IMR-90 (cell line): ENCODE results near the gene PXDC1. TPM values are rescaled to one million over a fixed set of nuclear protein-coding genes. Genes with fewer than 3 reads are reported as not detected.

Source experiments
- ATAC-seq: fragments of 200-7000 bp; cut with Tn5 transposase; 2 replicates; pipeline ENCODE4 v1.9.1; 2020; ENCODE audit warnings: low read depth, mild to moderate bottlenecking, moderate library complexity
- BruUV-seq: library from RNA; stranded (reverse); fragments of 400-500 nt; replicated peaks from 2 replicates; lab custom pipeline; 2021; lab: Mats Ljungman, UMichigan
- CTCF ChIA-PET: fragments of 300-600 bp; formaldehyde crosslinking; extraction: SDS; loops from one replicate; lab custom pipeline; 2021; ENCODE audit warnings: antibody characterized with exemption; lab: Yijun Ruan, JAX
- POLR2A ChIA-PET: fragments of 300-600 bp; sonication (Branson Sonifier 250); formaldehyde crosslinking; loops from one replicate; lab custom pipeline; 2022; ENCODE audit warnings: antibody characterized with exemption; ENCODE audit not compliant: unreplicated experiment; lab: Charles Lee
- DNase-seq: peaks from one replicate; pipeline ENCODE4 v3.0.0; 2013
- H2AFZ ChIP-seq: replicated peaks from 2 replicates; pipeline ENCODE3; 2013; ENCODE audit warnings: low read length, mild to moderate bottlenecking; ENCODE audit not compliant: poor library complexity
- H2AK5ac ChIP-seq: 2 replicates; pipeline ENCODE4 v1.6.1; 2013; ENCODE audit warnings: low read depth, low read length, inconsistent platforms
- H2AK9ac ChIP-seq: replicated peaks from 2 replicates; pipeline ENCODE3; 2013; ENCODE audit warnings: mild to moderate bottlenecking, low read depth, low read length, moderate library complexity; ENCODE audit not compliant: poor library complexity
- H2BK120ac ChIP-seq: 2 replicates; pipeline ENCODE4 v1.6.1; 2013; ENCODE audit warnings: low read depth, low read length, inconsistent platforms
- H2BK15ac ChIP-seq: 3 replicates; pipeline ENCODE4 v1.6.1; 2013; ENCODE audit warnings: low read depth, low read length, inconsistent platforms
- H2BK20ac ChIP-seq: 2 replicates; pipeline ENCODE4 v1.6.1; 2013; ENCODE audit warnings: low read depth, mild to moderate bottlenecking, inconsistent platforms, low read length, moderate library complexity
- H2BK5ac ChIP-seq: 2 replicates; pipeline ENCODE4 v1.6.1; 2013; ENCODE audit warnings: mild to moderate bottlenecking, low read depth, low read length, inconsistent platforms; ENCODE audit not compliant: poor library complexity, severe bottlenecking
- H3K14ac ChIP-seq: replicated peaks from 2 replicates; pipeline ENCODE4 v1.6.1; 2013; ENCODE audit warnings: low read depth, low read length, inconsistent platforms
- H3K18ac ChIP-seq: 2 replicates; pipeline ENCODE4 v1.6.1; 2013; ENCODE audit warnings: low read depth, low read length, control low read depth
- H3K23ac ChIP-seq: 2 replicates; pipeline ENCODE4 v1.6.1; 2013; ENCODE audit warnings: low read depth, low read length, inconsistent platforms
- H3K27ac ChIP-seq: 2 replicates; pipeline ENCODE4 v1.5.1; 2013; ENCODE audit warnings: mild to moderate bottlenecking, control low read depth, low read length; ENCODE audit not compliant: insufficient read depth
- H3K27me3 ChIP-seq: 2 replicates; pipeline ENCODE4 v1.6.1; 2013; ENCODE audit warnings: low read length; ENCODE audit not compliant: control insufficient read depth, insufficient read depth
- H3K36me3 ChIP-seq: 2 replicates; pipeline ENCODE4 v1.6.1; 2013; ENCODE audit warnings: low read length, mixed read lengths; ENCODE audit not compliant: control insufficient read depth, insufficient read depth
- H3K4ac ChIP-seq: 2 replicates; pipeline ENCODE4 v1.6.1; 2013; ENCODE audit warnings: low read depth, low read length, inconsistent platforms
- H3K4me1 ChIP-seq: 2 replicates; pipeline ENCODE4 v1.6.1; 2013; ENCODE audit warnings: low read length, mixed read lengths; ENCODE audit not compliant: control insufficient read depth, insufficient read depth
- H3K4me2 ChIP-seq: 2 replicates; pipeline ENCODE4 v1.6.1; 2013; ENCODE audit warnings: low read depth, mild to moderate bottlenecking, control low read depth, low read length, moderate library complexity
- H3K4me3 ChIP-seq: 2 replicates; pipeline ENCODE4 v1.5.1; 2013; ENCODE audit warnings: low read depth, mild to moderate bottlenecking, control low read depth, low read length, moderate library complexity; ENCODE audit not compliant: insufficient read depth
- H3K56ac ChIP-seq: 2 replicates; pipeline ENCODE4 v1.6.1; 2013; ENCODE audit warnings: low read length, inconsistent platforms; ENCODE audit not compliant: insufficient read depth; ENCODE audit errors: extremely low read depth
- H3K79me1 ChIP-seq, 2 experiments: 2 replicates each; pipeline ENCODE4 v1.6.1; 2013; ENCODE audit warnings: low read length in 2 of 2, inconsistent platforms in 1 of 2, low read depth in 1 of 2
- H3K9ac ChIP-seq: 2 replicates; pipeline ENCODE4 v1.6.1; 2013; ENCODE audit warnings: low read depth, low read length, control low read depth
- H3K9me1 ChIP-seq: 2 replicates; pipeline ENCODE4 v1.6.1; 2013; ENCODE audit warnings: low read length, inconsistent platforms; ENCODE audit not compliant: insufficient read depth
- H3K9me3 ChIP-seq: 2 replicates; pipeline ENCODE4 v1.6.1; 2013; ENCODE audit warnings: low read length; ENCODE audit not compliant: control insufficient read depth, insufficient read depth
- H4K20me1 ChIP-seq: 2 replicates; pipeline ENCODE4 v1.6.1; 2013; ENCODE audit warnings: low read length, inconsistent platforms; ENCODE audit not compliant: insufficient read depth
- H4K5ac ChIP-seq: 2 replicates; pipeline ENCODE4 v1.6.1; 2013; ENCODE audit warnings: mild to moderate bottlenecking, low read depth, low read length, control low read depth
- H4K8ac ChIP-seq, 2 experiments: 2 replicates each; pipeline ENCODE4 v1.6.1; 2013; ENCODE audit warnings: low read depth in 2 of 2, low read length in 2 of 2, control low read depth in 1 of 2, inconsistent platforms in 1 of 2
- H4K91ac ChIP-seq: 2 replicates; pipeline ENCODE4 v1.6.1; 2013; ENCODE audit warnings: low read depth, low read length, inconsistent platforms; ENCODE audit not compliant: insufficient read depth
- BHLHE40 ChIP-seq: fragments of 150-350 bp; IDR thresholded peaks from 2 replicates; pipeline ENCODE4 v1.6.1; 2016; ENCODE audit warnings: mild to moderate bottlenecking, low read depth, low read length
- FOS ChIP-seq: fragments of 150-350 bp; IDR thresholded peaks from 2 replicates; pipeline ENCODE4 v1.6.1; 2016; ENCODE audit warnings: low read depth, low read length
- MAFK ChIP-seq: IDR thresholded peaks from 2 replicates; pipeline ENCODE4 v1.6.1; 2012; ENCODE audit warnings: low read depth, low read length, improper control_type of control experiment
- MAZ ChIP-seq: IDR thresholded peaks from 2 replicates; pipeline ENCODE4 v1.6.1; 2012; ENCODE audit warnings: low read depth, mild to moderate bottlenecking, low read length, improper control_type of control experiment, moderate library complexity, borderline replicate concordance
- MXI1 ChIP-seq: IDR thresholded peaks from 2 replicates; pipeline ENCODE4 v1.6.1; 2012; ENCODE audit warnings: low read depth, mild to moderate bottlenecking, low read length, moderate library complexity, borderline replicate concordance
- NFE2L2 ChIP-seq: fragments of 150-350 bp; IDR thresholded peaks from 2 replicates; pipeline ENCODE4 v1.6.1; 2016; ENCODE audit warnings: low read depth, mild to moderate bottlenecking, low read length
- POLR2A ChIP-seq: IDR thresholded peaks from 2 replicates; pipeline ENCODE4 v1.6.1; 2012; ENCODE audit warnings: mild to moderate bottlenecking, low read depth, low read length
- RAD21 ChIP-seq: IDR thresholded peaks from 2 replicates; pipeline ENCODE4 v1.6.1; 2012; ENCODE audit warnings: low read length, improper control_type of control experiment
- RCOR1 ChIP-seq: IDR thresholded peaks from 2 replicates; pipeline ENCODE4 v1.6.1; 2012; ENCODE audit warnings: mild to moderate bottlenecking, low read length, improper control_type of control experiment; ENCODE audit not compliant: insufficient replicate concordance
- RFX5 ChIP-seq: IDR thresholded peaks from 2 replicates; pipeline ENCODE4 v1.8.0; 2012; ENCODE audit warnings: low read depth, mild to moderate bottlenecking, low read length, moderate library complexity
- SMC3 ChIP-seq: fragments of 150-350 bp; IDR thresholded peaks from 2 replicates; pipeline ENCODE4 v1.6.1; 2016; ENCODE audit warnings: low read depth, mild to moderate bottlenecking, antibody characterized with exemption, low read length, moderate library complexity
- WGBS, 2 experiments: methylation state at CpG; one replicate each; pipeline versions ENCODE4 v1.1.5 to v1.1.7; 2013; ENCODE audit warnings: missing lambda C conversion rate in 2 of 2; ENCODE audit not compliant: insufficient read length in 1 of 2; ENCODE audit errors: extremely low coverage in 2 of 2; 5-methylcytosine and 5-hydroxymethylcytosine counted together
- dilution Hi-C: fragments of 300-500 bp; cut with HindIII; formaldehyde crosslinking; loops from one replicate; pipeline ENCODE4 v1.14.3; 2018; ENCODE audit warnings: low sequenced_read_pairs; ENCODE audit not compliant: unreplicated experiment
- in situ Hi-C: fragments of 300-500 bp; cut with MboI; formaldehyde crosslinking; loops from 3 replicates; pipeline ENCODE4 v1.14.3; 2019; ENCODE audit warnings: low sequenced_read_pairs, inconsistent platforms, mixed read lengths
- intact Hi-C: fragments of 100-400 bp; cut with micrococcal nuclease; formaldehyde crosslinking; loops from 2 replicates; pipeline ENCODE4 v1.10.0; 2022
- polyA plus RNA-seq, 3 experiments: library from polyadenylated mRNA; depleted of rRNA; stranded (reverse); fragments of >200 nt; gene quantifications; 2 replicates each; pipeline ENCODE4 v1.2.3, GENCODE V29; 2012; ENCODE audit warnings: low replicate concordance in 1 of 3
- total RNA-seq: library from RNA; depleted of rRNA; stranded (reverse); fragments of >200 nt; gene quantifications from 2 replicates; pipeline ENCODE4 v1.2.3, GENCODE V29; 2012
- TF ChIP-seq, protein P1 (sequence below): conservative IDR thresholded peaks from 2 replicates; pipeline ENCODE4 v1.5.1; 2012; ENCODE audit warnings: mild to moderate bottlenecking, low read depth, low read length, improper control_type of control experiment

PXDC1 gene
- total and polyA plus RNA-seq, 2 of the 4 experiments (the other 2 are of a cell fraction): 63.3 to 72.2 TPM

DNA sequence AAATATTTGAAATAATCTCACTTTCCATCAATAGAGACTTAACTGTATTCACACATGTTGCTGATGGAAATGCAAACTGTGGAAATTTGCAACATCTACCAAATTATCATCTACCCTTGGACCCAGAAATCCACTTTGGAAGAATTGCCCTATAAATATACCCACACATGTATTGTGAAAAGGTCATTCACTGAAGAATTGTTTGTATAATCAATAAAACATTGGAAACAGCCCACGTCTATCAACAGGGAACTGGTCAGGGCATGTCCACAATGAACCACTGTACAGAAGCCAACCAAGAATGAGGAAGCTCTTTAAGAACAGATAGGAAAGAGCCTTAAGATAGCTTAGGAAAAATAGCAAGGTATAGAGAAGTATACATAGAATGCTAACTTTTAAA lies 36.2 kb downstream of the PXDC1 start:
- H2BK15ac ChIP-seq: no peak overlapping the region
- peaks cover 0 to 3% of the 10 kb centered on the region in 2 experiments; a peak in 2 of 4 replicates for H3K79me1 ChIP-seq
- BruUV-seq: no TSS peak
- H3K4ac ChIP-seq: no peak overlapping the region
- dilution Hi-C loops (no loop called here), in situ Hi-C loops (no loop called here), intact Hi-C loops (no loop called here)
- no peak overlapping the region for H2AK9ac ChIP-seq
- H3K27me3 ChIP-seq: no peaks in the 10 kb centered on the region
- CTCF ChIA-PET: no interaction called here
- WGBS, 2 experiments: no CpG with 5 or more reads among the region's 1 CpG
- no peak overlapping the region for H4K91ac ChIP-seq
- no peak overlapping the region for H3K27ac ChIP-seq
- H2AFZ ChIP-seq: no peak overlapping the region
- H3K56ac ChIP-seq: no peak overlapping the region
- H3K9me1 ChIP-seq: no peaks in the 10 kb centered on the region
- H3K9me3 ChIP-seq: peaks cover 4% of the 10 kb centered on the region
- POLR2A ChIA-PET: no interaction called here
- H4K5ac ChIP-seq: no peak overlapping the region
- H2AK5ac ChIP-seq: no peak overlapping the region
- H3K36me3 ChIP-seq: 0 out of 2 replicates have a peak, but pooled peaks cover 3% of the 10 kb centered on the region
- peaks cover 2% of the 10 kb centered on the region; the same call in 1 of the 2 replicates for H4K20me1 ChIP-seq
- no peak overlapping the region for H3K18ac ChIP-seq
- TF ChIP-seq MXI1 (no peak), BHLHE40 (no peak), POLR2A (no peak), RAD21 (no peak), NFE2L2 (no peak), MAFK (no peak), MAZ (no peak), SMC3 (no peak), RCOR1 (no peak), RFX5 (no peak), FOS (no peak)
- TF ChIP-seq, protein P1, sequence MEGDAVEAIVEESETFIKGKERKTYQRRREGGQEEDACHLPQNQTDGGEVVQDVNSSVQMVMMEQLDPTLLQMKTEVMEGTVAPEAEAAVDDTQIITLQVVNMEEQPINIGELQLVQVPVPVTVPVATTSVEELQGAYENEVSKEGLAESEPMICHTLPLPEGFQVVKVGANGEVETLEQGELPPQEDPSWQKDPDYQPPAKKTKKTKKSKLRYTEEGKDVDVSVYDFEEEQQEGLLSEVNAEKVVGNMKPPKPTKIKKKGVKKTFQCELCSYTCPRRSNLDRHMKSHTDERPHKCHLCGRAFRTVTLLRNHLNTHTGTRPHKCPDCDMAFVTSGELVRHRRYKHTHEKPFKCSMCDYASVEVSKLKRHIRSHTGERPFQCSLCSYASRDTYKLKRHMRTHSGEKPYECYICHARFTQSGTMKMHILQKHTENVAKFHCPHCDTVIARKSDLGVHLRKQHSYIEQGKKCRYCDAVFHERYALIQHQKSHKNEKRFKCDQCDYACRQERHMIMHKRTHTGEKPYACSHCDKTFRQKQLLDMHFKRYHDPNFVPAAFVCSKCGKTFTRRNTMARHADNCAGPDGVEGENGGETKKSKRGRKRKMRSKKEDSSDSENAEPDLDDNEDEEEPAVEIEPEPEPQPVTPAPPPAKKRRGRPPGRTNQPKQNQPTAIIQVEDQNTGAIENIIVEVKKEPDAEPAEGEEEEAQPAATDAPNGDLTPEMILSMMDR: no peak
- no peak for ATAC-seq
- H3K4me1 ChIP-seq: no peaks in the 10 kb centered on the region; the same call in 1 of the 2 replicates
- H2BK20ac ChIP-seq: no peak overlapping the region
- H3K9ac ChIP-seq: no peak overlapping the region
- no peak overlapping the region for H3K23ac ChIP-seq
- H2BK5ac ChIP-seq: no peak overlapping the region
- no peak overlapping the region for H3K4me2 ChIP-seq
- H3K4me3 ChIP-seq: no peak overlapping the region
- H2BK120ac ChIP-seq: no peak overlapping the region
- H4K8ac ChIP-seq: no peak overlapping the region
- H3K14ac ChIP-seq: no peak overlapping the region
- no peak for DNase-seq
